ENCODE measurements around the gene SORBS1.

- TF ChIP-seq IRF2 (CRISPR knock-in tag; IDR thresholded peaks at IDR 0.05) (no peak), ZZZ3 (IDR thresholded peaks at IDR 0.05) (no peak), ATF3 (IDR thresholded peaks at IDR 0.05) (no peak), ATF3 (CRISPR knock-in tag; conservative IDR thresholded peaks at IDR 0.05) (no peak)
These were observed 4.0 kb downstream of the SORBS1 start for GRCh38 chr10:95556994-95557767.
